Activated CD8-positive, alpha-beta memory T cell treated with anti-CD3 and anti-CD28 coated beads, Interleukin-2, amount 50 U/mL, for 24 hours (primary cell): ENCODE measurements around the gene USP15.

ENCODE experiments used
- DNase-seq: peaks from one replicate; pipeline ENCODE4 v3.0.0-alpha.2; 2020; ENCODE audit errors: extremely low read depth

Gene USP15

GRCh38 chr12:62370189-62370588 is 110.0 kb downstream of the USP15 start:
- no peak for DNase-seq

GRCh38 chr12:62371661-62372060 is 111.5 kb downstream of the USP15 start:
- no peak for DNase-seq

- DNase-seq = no peak
Measured at GRCh38 chr12:62372134-62372533, 111.9 kb downstream of the USP15 start.

- no peak for DNase-seq
Measured at GRCh38 chr12:62372825-62373224, 112.6 kb downstream of the USP15 start.

- DNase-seq = no peak
Measured at GRCh38 chr12:62375603-62376002, 115.4 kb downstream of the USP15 start.

GRCh38 chr12:62379026-62379722 is 119.0 kb downstream of the USP15 start:
- DNase-seq = no peak

- DNase-seq = no peak
Measured at GRCh38 chr12:62379723-62380045, 119.5 kb downstream of the USP15 start.

- no peak for DNase-seq
Measured at GRCh38 chr12:62382526-62382925, 122.3 kb downstream of the USP15 start.

GRCh38 chr12:62396750-62397149 is 136.5 kb downstream of the USP15 start:
- no peak for DNase-seq

GRCh38 chr12:62400135-62400534 is 139.9 kb downstream of the USP15 start:
- DNase-seq = no peak

GRCh38 chr12:62401631-62402030 is 141.4 kb downstream of the USP15 start:
- no peak for DNase-seq

- no peak for DNase-seq
Measured at GRCh38 chr12:62403031-62403430, 142.8 kb downstream of the USP15 start.

- no peak for DNase-seq
Measured at GRCh38 chr12:62407587-62407986, 147.4 kb downstream of the USP15 start.

- no peak for DNase-seq
Measured at GRCh38 chr12:62409068-62409467, 148.9 kb downstream of the USP15 start.

- no peak for DNase-seq
Measured at GRCh38 chr12:62414180-62414579, 154.0 kb downstream of the USP15 start.

- no peak for DNase-seq
Measured at GRCh38 chr12:62426089-62426488, 165.9 kb downstream of the USP15 start.

GRCh38 chr12:62429457-62429856 is 169.3 kb downstream of the USP15 start:
- DNase-seq = no peak

- DNase-seq = no peak
Measured at GRCh38 chr12:62434494-62435302, 174.5 kb downstream of the USP15 start.

GRCh38 chr12:62435303-62436163 is 175.3 kb downstream of the USP15 start:
- no peak for DNase-seq

- no peak for DNase-seq
Measured at GRCh38 chr12:62436164-62436503, 175.9 kb downstream of the USP15 start.

GRCh38 chr12:62438098-62438692 is 178.0 kb downstream of the USP15 start:
- DNase-seq = no peak

- no peak for DNase-seq
Measured at GRCh38 chr12:62446754-62447452, 186.7 kb downstream of the USP15 start.
